Right hindlimb (tissue), 1 donor: ENCODE data around the gene TARDBP.
"Not testable (repeated sequence)": the region's sequence is repeated elsewhere in the genome, so short reads cannot be mapped to it uniquely, and the experiment has no call there.

Experiments
- DNase-seq: peaks from one replicate; pipeline ENCODE4 v3.0.0-alpha.2; 2018

The TARDBP gene

GRCh38 chr1:11012260-11013159 is at the start of gene TARDBP:
TARDBP (plus strand) TSS chr1:11012654; CDS start chr1:11013728, 1,074 bp downstream.
- DNase-seq, result peak; percentile 94

DNA sequence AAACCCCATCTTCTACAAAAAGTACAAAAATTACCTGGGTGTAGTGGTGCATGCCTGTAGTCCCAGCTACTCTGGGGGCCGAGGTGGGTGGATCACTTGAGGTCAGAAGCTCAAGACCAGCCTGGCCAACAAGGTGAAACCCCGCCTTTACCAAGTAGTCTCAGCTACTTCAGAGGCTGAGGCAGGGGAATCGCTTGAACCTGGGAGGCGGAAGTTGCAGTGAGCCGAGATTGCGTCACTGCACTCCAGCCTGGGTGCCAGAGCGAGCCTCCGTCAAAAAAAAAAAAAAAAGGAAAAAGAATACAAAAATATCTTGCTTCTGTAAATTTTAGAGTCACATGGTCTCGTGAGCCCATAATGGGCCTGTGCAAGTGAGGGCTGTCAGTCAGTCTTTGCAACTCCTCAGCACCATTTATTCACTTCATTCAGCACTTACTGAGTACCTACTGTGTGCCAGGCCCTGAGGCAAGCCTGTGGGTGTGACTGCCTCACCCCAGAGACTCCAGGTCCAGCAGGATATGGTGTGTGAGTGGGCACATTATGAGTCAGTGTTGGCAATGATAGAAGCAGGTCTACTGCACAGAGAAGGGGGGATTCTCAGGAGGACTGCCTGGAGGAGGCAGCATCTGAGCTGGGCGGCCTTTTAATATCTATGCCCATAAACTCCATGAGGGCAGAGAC is 46.8 kb upstream of the TARDBP start:
- DNase-seq, result no peak

- DNase-seq, result no peak
Measured at GRCh38 chr1:10967090-10967489, 45.4 kb upstream of the TARDBP start.

DNA sequence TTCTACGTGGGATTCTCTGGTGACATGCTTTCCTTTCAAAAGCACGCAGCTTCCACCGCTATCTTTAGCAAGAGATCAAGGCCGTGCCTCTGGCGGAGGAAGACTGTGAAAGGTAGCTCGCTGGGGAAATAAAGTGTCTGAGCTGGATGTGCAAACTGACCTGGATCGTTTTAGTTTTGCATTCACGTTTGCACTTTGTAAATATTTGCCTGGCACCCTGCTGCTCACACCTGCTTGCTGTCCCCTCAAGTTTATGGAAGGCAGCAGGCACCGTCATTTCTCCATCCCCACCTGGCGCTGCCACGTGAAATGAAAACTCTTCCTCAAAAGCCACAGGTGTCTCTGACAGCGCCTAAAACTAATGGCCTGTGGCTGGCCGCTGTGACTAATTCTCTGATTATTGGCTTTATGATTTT is 44.0 kb upstream of the TARDBP start:
- no peak for DNase-seq

DNA sequence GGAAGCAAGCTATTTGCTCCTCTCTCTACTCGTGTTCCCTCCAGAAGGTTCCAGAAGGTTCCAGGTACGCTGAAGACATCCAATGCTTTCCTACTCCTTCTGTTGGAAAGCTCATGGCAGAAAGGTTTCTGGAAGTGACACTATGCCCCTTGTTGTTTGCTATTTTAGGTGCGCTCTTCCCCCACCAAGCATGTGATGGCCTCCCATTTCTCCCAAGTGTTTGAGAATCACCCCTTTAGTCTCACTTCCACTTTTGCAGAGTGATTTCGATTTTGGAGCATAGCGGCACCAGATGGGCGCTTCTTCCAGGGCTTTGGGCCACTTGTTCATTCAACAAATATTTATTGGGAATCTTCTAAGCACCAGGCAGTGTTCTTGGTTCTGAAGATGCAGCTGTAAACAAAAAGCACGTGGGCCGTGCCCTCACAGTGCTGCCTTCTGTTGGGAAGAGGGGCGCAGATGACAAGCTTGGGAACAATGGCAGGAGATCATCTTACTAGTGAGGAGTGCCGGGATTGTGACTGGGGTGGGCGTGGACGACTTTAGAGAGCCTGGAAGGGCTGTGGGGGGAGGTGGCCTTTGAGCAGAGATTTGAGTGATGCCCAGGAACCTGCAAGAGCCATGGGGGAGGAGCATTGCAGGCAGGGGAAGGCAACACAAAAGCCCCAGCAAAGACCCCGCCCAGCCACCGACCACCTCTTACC is 43.0 kb upstream of the TARDBP start:
- DNase-seq, result no peak

DNA sequence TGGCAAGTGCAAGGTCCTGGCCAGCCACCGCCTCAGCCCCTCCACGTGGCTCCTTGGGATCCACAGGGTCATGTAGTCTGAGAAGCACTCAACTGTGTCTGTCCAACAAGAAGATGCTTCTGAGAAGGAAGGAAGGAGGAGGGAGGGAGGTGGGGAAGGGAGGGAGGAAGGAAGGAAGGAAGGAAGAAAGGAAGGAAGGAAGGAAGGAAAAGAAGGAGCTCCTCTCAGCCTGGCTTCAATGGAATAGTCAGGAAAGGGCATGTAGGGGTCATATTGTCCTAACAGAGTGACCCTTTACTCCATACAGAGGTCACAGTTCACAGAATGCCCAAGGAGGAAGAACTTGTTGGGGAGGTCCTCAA is 42.5 kb upstream of the TARDBP start:
- no peak for DNase-seq

DNA sequence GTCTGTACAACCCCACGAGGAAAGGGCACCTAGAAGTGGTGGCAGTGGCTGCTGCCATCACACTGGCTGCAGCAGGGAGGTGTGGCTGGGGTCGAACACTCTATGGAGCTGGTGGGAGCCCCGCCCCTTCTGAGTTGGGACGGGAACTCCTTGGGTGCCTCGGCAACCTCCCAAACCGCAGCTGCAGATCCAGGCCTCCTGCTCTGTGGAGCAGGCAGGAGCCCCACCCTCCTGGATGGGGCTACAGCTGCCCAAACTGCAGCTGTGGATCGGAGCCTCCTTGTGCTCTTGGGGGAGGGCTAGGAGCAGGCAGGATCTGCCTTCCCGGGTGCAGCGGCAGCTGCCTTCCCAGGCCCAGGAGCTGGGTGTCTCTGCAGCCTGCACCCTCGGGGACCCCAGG is 38.9 kb upstream of the TARDBP start:
- peak; percentile 79 for DNase-seq

GRCh38 chr1:10973956-10974881 is 38.2 kb upstream of the TARDBP start:
- DNase-seq, result no peak

- no peak for DNase-seq
Measured at GRCh38 chr1:10975567-10976326, 36.7 kb upstream of the TARDBP start.

DNA sequence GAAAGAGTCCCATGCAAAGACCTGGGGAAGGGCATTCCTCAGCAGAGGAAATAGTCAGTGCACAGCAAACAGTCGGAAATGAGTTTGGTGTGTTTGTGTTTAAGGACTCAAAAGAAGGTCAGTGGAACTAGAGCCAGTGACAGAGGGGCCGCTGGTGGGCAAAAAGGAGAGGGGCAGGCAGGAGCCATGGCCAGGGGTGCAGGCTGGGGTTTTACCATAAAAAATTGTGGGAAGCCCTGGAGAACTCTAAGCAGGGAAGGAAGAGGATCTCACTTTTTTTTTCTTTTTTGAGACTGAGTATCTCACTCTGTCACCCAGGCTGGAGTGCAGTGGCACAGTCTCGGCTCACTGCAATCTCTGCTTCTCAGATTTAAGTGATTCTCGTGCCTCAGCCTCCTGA is 33.7 kb upstream of the TARDBP start:
- DNase-seq, result no peak

GRCh38 chr1:10979483-10979920 is 33.0 kb upstream of the TARDBP start:
- DNase-seq, result peak; percentile 47

GRCh38 chr1:10980094-10980577 is 32.3 kb upstream of the TARDBP start:
- peak; percentile 87 for DNase-seq

DNA sequence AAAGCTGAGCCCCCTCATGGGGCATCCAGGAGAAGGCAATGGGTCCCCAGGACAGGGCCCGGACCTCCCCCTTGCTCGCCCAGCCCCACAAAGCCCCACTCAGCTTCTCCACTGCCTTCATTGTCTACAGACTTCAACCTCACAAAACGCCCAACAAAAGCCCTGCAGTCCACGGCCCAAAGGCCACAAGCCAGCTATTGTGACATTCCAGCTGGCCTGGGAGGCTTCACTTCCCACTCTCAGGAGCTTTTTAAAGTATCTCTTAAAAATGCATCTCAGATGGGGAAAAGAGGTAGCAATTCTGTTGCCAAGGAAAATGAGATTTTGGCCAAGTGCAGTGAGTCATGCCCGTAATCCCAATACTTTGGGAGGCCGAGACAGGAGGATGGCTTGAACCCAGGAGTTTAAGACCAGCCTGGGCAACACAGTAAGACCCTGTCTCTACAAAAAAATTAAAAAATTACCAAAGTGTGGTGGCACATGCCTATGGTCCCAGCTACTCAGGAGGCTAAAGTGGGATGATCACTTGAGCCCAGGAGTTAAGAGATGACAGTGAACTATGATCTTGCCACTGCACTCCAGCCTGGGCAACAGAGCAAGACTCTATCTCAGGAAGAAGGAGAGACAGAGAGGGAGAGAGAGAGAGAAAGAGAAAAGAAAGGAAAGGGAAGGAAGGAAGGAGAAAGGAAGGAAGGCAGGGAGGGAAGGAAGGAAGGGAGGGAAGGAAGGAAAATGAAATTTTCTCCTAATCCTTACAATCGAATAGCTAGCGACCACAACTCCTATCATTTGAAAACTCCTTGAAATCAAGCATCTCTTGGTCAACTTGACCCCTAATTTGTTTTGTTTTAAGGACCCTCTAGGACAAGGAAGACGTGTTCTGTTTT is 31.4 kb upstream of the TARDBP start:
- peak; percentile 38 for DNase-seq

DNA sequence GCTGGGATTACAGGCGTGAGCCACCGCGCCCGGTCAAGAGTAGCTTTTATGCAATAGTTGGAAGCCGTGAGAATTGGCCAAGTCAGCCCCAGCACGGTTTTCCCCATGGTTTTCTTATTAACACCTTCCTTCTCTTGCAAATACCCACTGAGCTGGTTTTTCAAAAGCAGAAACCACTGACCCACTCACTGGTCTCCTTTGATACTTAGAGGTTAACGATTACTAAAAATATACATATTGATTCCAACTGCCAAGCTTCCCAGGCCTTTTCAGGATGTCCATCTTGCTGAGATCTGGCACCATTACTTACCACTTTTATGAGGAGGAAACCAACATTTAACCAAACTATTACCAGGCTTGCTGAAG is 25.9 kb upstream of the TARDBP start:
- DNase-seq, result no peak

- no peak for DNase-seq
Measured at GRCh38 chr1:10987840-10988417, 24.5 kb upstream of the TARDBP start.

DNA sequence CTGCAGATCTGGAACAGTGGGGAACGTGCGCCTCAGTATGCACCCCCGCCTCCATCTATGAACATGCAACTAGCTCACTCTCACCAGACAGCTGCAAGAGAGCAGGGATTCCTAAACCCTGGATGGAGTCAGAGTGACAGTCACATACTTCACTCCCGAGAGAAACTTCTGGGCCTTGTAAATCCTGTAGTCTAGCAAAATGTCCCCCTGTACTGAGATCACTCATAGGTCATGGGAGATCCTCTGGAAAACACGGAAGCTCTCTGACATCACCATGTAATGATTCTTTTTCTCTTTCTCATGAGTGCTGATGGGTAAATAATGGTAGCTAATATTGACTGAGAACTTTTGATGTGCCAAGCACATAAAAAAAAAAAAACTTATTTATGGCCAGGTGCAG is 23.4 kb upstream of the TARDBP start:
- DNase-seq, result no peak

DNA sequence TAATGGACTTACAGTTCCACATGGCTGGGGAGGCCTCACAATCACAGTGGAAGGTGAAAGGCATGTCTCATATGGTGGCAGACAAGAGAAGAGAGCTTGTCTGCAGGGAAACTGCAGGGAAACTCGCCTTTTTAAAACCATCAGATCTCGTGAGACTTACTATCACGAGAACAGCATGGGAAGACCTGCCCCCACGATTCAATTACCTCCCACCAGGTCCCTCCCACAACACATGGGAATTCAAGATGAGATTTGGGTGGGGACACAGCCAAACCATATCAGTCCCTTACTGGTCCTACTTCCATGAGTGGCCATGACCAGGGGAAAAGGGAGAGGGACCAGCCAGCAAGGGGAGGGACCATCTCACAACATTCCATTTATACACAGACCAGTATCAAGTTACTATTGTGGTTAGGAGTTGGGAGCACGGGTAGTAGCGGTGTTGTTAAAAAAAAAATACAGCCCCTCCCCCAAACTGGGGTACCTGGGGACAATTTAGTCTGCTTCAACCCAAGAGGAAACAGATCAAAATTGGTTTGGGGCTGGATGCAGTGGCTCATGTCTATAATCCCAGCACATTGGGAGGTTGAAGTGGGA is 22.4 kb upstream of the TARDBP start:
- not testable (repeated sequence) for DNase-seq

DNA sequence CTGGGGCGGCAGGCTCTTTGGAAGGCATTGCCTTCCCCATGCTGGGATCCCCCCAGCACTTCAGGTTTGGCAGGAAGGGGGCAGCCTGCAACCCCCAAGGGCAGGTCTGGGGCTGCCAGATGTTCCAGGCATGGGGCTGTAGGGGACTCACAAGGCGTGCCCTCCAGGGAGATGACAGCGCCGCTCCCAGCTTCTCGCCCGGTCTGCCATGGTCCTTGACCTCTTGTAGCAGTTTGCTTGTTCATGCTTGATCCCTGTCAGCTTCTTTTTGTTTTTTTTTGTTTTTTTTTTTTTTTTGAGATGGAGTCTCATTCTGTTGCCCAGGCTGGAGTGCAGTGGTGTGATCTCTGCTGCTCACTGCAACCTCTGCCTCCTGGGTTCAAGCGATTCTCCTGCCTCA is 21.6 kb upstream of the TARDBP start:
- no peak for DNase-seq

DNA sequence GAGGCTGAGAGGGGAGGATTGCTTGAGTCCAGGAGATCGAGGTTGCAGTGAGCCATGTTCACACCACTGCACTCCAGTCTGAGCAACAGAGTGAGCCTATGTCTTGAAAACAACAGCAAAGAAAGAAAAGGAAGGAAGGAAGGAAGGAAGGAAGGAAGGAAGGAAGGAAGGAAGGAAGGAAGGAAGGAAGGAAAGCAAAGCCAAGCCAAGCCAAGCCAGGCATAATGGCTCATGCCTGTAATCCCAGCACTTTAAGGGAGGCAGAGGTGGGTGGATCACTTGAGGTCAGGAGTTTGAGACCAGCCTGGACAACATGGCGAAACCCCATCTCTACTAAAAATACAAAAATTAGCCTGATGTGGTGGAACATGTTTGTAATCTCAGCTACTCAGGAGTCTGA is 20.4 kb upstream of the TARDBP start:
- not testable (repeated sequence) for DNase-seq

DNA sequence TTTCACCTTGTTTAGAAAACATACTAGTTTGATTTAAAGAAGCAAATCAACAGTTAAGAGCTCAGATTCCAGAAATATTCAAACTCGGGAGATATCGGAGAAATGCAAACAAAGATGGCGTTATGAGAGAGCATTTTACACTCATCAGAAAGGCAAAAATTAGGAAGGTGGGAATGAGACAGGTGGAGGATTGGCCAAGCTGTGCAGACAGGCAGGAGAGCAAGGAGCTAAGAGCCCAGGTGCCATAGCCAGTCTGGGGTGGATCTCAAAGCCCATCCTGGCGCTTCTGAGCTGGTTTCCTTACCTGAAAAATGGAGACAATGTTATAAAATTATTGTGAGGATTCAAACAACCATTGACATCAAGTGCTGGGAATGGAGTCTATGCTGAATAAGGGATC is 19.6 kb upstream of the TARDBP start:
- DNase-seq, result no peak
